Activated T-cell treated with anti-CD3 and anti-CD28 coated beads for 4 hours (primary cell): ENCODE measurements around the gene TNFRSF17.

Source experiments
- DNase-seq: peaks from one replicate; pipeline ENCODE4 v3.0.0-alpha.2; 2020

The TNFRSF17 gene

DNA sequence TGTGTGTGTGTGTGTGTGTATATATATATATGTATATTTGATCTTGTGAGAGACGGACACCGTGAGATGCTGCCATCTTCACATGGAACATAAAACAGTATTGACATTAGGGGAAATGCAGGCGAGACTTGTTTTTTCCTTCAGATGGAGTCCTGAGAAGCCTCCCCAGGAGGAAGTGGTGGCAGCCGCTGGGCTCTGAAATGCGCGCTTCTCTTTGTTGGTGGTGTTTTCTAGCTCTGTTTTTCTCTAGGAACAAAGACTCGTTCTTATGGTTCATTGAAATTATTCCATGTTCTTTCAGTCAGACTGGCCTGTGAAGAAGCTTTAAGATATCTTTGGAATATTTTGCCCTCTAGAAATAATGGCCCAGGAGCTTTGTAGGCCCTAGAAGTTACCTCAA, 44.5 kb downstream of the TNFRSF17 start:
- DNase-seq, result no peak

DNA sequence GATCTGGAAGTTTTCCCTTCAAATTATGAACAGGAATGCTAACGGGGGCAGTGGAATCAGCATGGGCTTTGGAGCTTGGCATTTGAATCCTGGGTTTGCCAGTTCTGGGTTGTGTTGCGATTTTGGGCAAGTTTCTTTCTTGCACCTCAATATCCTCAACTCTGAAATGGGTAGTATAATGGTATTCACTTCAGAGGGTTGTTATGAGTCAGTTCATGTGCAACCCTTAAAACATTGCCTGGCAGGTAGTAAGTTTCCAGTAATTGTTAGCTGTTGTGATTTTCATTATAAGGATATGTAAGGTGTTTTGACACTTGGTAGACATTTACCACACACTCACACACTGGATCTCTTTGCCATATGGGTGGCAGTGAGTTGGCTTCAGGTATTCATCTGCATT, 44.9 kb downstream of the TNFRSF17 start:
- no peak for DNase-seq

GRCh38 chr16:12010388-12011251, 45.6 kb downstream of the TNFRSF17 start:
- no peak for DNase-seq

DNA sequence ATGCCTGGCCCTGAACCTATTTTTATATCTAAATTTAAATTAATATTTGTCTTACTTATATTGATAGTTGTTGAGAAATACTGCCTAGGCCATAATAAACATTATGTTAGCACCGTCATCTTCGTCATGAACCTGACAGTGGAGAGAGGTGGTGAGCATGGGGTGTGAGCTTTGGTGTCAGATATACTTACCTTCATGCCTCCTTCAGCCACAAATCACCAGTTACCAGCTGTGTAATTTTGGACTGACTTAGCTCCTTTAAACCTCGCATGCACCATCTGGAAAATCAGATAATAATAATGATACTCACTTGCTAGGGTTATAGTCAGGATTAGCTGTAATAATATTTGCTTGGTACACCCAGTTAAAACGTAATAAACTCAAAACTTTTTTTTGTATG, 46.6 kb downstream of the TNFRSF17 start:
- no peak for DNase-seq

DNA sequence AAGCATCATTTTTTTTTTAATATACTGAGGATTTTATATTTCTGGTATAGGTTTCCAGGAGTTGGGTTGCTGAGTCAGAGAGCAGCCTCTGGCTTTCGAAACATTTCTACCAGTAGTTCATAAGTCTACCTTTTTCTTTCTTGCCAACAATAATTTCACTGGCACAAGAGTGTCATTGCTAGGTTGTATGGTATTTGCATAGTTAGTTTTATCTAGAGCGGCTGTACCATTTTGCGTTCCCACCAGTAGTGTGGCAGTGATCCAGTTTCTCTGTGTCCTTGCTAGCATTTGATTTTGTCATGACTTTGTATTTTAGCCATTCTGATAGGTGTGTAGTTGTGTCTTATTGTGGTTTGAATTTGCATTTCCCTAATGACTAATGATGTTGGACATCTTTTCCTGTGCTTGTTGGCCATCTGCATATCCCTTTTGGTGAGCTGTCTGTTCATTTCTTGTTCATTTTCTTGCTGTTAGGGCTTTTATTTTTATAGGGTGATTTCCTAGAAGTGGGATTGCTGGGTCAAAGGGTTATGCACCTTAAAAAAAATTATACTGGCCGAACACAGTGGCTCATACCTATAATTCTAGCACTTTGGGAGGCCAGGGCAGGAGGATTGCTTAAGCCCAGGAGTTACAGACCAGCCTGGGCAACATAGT, 51.4 kb downstream of the TNFRSF17 start:
- DNase-seq, result no peak

- DNase-seq, result no peak
Observed at GRCh38 chr16:12017558-12017957, 52.5 kb downstream of the TNFRSF17 start.
